Hematopoietic multipotent progenitor cell treated with erythropoietin and hydrocortisone succinate and interleukin-3 and kit ligand, for 4 days (in vitro differentiated cells): Measurements from ENCODE around the gene GALNT13.

Experiments
- DNase-seq: peaks from one replicate; pipeline ENCODE4 v3.0.0-alpha.2; 2015

Gene GALNT13

GRCh38 chr2:154495455-154495868 is 623.7 kb downstream of the GALNT13 start:
- DNase-seq: no peak

GRCh38 chr2:154497019-154497418 is 625.3 kb downstream of the GALNT13 start:
- no peak for DNase-seq
